HG02571 (cell line): ENCODE results near the gene ZNF787.

Source experiments
- ATAC-seq: cut with Tn5 transposase; IDR thresholded peaks from one replicate; pipeline ENCODE4 v1.9.1; 2021; ENCODE audit warnings: mild to moderate bottlenecking, moderate library complexity; ENCODE audit not compliant: unreplicated experiment

The ZNF787 gene

DNA sequence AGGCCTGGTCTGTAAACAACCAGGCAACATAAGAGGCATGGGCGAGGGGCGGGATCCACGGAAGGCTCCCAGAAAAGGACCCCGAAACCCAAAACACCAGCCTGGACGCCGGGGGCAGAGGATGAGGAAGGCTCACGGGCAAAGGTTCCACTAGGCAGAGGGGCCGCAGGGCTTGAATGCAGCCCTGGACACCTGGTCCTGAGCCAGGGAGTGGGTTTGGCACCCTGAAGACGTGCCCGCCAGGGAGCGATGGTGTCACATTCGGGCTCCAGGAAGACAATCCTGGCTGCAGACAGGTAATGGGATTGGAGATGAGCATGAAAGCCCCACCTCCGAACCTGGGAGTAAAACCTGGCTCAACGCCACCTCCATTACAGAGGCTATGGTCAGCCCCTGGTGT lies 31.8 kb downstream of the ZNF787 start:
- no peak for ATAC-seq

DNA sequence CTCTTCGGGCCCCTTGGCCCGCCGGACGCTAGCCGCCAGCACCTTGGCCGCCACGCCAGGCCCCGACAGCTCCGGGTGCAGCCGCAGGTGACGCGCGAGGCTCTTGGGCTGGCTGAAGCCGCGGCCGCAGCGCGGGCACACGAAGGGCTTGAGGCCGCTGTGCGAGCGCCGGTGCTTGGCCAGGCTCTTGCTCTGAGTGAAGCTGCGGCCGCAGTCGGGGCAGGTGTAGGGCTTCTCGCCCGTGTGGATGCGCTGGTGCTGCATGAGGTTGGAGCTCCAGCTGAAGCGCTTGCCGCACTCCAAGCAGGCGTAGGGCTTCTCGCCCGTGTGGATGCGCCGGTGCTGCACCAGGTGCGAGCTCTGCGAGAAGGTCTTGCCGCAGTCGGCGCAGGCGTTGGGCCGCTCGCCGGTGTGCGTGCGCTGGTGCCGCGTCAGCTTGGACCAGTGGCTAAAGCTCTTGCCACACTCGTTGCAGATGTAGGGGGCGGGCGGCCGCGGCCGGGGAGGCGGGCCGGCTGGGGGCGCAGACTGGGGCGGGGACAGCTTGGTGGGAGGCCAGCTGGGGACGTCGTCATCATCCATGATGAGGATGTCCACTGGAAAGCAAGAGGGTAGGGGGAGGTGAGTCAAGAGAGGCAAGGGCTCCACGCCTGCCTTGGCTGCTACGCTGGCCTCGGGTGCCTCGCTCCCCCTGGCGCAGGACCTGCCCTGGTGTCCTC lies 32.4 kb downstream of the ZNF787 start:
- ATAC-seq = no peak

DNA sequence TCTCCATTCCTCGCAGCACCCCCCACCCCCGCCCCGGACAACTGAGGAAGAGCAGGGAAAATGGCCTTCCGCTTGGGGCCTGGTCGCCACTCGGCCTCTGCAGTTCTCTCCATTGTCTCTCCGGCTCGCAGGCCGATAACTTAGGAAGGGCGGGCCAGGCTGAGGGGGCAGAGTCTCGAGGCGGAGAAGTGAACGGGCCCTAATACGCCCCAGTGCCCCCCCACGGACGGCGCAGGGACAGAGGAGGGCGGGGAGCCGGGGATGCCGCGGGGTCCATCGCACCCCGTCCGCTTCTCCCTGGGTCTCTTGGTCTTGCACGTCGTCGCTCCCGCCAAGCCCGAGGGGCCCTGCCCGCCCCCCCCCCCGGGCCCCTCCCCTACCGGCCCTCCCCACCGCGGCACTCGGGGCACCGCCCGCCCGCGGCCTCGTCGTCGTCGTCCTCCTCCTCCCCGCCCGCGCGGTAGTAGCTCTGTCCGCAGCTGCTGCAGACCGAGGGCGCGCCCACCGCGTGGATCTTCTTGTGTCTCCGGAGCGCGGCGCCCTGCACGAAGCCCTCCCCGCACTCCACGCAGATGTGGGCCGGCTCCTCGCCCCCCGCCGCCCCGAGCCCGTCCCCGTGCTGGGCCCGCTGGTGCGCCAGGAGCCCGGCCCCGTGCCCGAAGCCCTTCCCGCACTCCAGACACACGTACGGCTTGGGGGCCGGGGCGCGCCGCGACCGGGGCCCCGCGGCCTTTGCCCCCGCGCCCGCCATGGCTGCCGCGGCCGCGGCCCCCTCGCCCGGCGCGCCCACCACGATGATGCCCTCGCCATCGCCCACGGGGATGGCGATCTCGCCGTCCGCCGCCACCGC lies 33.2 kb downstream of the ZNF787 start:
- no peak for ATAC-seq

DNA sequence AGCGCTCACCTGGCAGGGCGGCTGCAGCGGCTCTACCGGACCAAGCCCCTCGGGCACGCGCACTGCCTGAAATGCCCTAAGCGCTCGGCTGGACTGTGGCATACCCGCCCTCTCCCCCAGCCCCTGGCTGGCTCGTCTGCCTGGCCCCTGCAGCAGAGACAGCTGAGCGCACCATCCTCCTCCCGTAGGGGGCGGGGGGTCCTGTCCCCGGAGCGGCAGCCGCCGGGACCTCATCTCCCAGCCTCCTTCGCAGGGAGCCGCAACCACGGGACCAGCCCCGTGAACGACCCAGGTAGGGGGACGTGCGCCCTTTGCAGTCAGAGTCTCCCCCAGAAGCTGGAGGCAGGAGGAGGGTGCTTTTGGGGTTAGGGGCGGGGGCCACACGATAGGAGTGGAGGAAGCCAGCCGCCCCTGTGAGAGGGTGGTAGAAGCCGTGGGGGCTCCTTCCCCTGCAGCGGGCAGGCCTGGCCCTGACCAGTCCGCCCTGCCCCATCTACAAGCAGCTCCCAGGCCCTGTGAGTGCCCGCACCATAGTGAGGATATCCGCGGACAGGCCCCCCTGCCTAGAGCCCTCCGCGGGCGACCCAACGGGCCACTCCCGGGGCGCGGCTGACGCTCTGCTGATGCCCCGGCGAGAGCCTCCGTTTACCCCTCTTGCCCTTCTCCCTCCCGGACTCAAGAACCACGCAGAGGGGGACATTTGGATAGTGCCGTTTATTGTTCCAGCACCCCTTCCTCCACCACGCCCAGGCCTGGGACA lies 34.2 kb downstream of the ZNF787 start:
- ATAC-seq = no peak

DNA sequence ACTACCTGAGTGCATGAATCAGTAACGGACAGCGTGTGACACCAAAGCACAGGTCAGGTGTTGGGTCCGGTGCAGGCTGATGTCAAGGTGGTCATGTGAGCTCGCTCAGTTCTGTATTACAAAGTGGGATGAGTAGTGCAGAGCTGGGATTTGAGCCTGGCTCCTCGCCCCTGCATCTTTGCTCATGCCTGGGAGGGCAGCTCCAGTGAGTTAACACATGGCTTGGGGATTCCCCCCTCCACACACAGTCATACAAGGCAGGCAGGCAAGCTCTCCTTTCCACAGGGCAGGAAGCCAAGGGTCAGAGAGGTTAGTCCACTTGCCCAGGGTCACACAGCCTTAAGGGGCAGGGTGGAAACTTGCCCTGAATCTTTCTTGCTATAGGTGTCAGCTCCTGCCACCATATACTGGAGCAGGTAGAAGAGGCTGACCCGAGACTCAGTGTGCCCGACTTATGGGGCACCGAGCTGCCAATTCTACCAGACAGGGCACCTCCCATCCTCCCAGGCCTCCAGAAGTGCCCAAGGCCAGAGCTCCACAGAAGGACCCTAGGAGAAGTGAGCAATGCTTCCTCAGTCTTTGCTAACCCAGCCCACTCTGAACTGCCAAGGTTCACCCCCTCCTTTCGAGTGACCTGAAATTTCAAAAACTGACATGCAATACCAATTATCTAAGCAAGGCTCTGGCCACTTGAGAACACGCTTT lies 35.4 kb downstream of the ZNF787 start:
- no peak for ATAC-seq

DNA sequence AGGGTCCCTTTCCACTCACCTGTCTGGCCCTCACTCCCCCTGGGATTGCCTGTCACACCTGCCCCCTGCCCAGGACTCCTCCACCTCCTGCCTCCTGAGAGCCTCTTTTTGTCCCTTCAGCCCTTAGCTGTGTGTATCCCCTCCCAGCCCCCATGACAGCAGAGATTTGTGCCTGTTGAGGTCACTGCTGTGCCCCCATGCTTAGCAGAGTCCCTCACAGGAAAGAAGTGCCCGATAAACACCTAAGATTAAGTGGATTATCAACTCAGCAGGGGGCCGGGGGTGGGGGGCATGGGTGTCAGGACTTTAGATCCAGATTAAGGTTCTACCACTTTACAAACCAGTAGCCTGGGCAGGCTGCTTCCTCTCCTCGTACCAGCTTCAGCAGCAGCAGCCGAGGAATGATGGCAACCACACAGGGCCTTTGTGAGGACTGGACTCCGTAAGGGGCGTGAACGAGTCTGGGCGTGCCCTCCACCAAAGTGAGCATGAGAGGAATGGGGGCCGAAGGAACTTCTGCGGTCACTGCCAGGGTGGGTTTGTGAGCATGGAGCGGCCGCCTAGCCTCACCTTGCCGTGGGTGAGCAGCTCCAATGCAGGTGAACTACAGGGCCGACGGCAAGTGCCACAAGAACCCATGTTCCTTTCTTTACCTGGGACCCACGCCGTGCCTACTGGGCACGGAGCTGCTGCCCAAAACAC lies 36.1 kb downstream of the ZNF787 start:
- ATAC-seq = no peak

DNA sequence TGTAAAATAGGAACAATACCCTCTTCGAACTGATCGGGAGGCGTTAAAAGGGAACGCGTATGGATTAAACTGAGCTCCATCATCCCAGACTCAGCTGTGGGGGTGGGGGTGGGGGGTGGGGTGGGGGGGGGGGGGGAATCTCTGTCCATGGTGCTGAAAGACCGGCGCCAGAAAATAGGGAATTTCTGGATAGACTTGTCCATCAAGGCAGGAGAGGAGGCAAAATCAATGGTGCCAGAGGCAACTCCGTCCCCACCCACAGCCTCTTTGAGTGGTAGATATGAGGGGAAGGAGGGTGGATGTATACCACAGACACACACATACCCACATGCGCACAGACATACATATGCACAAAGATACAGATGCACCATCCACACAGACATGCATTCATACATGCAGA lies 37.4 kb downstream of the ZNF787 start:
- ATAC-seq = no peak

DNA sequence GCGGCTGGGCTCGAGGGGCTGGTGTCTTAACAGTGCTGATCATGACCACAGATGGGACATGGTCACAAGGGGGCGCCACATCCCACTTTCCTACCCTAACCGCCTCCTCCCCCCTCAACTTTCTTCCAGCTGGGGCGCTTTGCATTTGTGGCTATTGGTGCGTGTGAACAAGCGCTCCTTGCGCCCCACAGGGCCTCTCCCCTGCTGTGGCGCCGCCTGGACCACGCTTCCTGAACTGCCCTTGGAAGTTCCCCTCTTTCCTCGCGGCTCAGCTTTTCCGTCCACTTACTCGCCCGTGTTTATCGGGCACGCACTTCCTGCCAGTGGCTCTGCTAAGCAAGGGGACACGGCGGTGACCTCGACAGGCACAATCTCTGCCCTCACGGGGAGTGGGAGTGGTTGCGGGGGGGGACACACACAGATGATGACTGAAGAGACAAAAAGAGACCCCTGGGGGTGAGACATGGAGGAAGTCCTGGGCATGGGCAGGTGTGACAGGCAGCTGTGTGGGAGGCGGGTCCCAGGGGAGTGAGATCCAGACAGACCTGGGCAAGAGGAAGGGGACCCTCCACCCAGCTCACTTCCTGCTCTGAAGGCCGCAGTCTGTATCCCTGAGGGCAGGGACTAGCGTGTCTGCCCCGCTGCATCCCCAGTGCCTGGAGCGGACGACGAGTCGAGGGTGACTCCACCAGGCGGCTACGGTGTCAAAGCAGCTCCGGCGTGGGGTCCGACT lies 40.3 kb downstream of the ZNF787 start:
- ATAC-seq = no peak

DNA sequence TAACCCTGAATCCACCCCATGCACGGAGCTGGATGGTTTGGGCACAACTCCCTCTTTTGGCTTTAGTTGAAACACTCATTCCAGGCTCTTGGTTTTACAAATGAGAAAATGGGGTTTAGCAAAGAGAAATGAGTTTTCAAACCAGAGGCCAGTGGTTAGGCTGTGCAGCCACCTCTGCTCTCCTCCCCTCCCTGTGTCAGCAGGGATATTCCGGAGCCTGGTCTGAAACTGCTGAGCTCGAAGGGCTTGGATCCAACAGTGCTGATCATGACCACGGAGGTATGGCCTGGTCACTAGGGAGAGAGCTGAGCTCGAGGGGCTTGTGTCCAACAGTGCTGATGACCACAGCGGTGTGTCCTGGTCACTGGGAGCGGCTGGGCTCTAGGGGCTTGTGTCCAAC lies 41.5 kb downstream of the ZNF787 start:
- no peak for ATAC-seq

DNA sequence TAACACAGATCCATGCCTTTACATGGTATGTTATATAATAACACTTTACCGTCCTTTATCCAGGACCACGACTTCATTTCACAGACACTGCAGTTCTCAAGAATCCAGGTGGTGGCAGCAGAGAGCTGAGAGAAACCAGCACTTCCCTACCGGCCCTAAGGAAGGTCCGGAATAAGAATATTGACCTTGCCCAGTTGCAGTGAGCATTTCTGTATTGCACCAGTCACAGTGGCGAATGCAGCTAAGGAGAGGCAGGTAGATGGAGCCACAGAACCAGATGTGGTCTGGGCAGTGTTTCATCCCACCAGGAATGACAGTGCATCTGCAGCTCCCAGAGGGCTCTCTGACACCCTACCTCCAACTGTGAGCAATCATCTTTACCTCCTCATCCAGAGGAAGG lies 44.6 kb downstream of the ZNF787 start:
- no peak for ATAC-seq

DNA sequence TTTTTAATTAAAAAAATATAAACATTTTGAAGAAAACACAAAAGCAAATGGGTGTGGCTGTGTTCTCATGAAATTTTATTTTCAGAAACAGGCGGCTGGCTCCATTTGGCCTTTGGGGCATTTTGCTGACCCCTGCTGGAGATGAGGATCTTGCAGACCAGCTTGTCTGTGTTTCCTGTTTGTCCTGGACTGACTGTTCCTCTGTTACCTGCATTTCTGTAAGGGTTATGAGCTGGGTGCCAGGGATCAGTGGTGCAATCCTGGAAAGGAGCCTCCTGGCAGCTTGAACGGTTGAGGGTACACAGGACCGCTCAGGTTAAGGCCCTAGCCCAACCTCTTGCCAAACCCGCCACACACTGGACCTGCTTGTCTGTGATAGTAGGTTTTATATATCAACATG lies 49.9 kb downstream of the ZNF787 start:
- ATAC-seq = no peak

DNA sequence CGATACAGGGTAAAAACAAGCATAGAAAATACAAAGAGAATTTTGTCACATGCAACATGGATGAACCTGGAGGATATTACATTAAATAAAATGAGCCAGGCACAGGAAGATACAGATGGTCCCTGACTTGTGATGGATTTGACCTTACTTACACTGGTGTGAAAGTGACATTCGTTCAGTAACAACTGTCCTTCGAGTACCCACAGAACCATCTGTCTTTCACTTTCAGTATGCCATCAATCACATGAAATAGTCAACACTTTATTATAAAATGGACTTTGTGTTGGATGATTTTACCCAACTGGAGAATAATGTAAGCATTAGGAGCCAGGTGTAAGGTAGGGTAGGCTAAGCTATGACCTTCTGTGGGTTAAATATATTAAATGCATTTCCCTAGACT lies 51.5 kb downstream of the ZNF787 start:
- ATAC-seq = no peak

DNA sequence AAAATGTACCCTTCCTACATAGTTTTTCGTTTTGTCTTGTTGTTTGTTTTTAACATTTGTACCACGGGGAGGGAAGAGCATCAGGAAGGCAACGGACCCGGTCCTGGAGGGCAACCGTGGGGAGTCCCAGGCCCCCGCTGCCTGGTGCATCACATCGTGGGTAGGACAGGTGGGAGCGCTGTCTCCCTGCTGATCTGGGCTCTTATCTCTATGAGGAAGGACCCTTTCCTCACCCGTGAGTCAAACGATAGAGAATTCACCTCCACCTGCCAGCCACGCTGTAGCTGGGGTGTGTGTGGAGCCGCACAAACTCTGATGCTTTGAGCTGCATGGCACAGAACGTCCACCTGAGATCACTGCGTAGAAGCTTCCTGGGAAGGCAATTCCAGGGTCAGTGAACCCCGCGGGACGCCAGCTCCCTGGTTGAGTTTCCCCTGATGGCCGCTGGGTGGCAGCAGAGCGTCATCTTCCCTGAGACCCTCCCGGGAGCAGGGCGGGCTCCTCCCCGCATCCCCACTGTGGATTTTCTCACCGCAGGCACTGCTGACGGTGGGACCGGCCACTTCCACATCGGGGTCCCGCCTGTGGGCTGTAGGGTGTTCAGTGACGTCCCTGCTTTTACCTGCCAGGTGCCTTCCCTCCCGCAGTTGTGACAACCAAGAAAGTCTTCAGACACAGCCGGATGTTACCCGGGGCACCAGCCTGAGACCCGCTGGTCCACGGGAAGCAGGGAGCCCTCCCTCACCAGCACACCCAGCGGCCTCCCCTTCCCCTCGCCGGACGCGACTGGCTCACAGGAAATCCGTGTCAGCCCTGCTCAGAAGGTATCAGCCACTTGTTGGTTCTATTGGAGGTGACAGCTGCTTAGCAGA lies 54.7 kb downstream of the ZNF787 start:
- ATAC-seq = no peak

DNA sequence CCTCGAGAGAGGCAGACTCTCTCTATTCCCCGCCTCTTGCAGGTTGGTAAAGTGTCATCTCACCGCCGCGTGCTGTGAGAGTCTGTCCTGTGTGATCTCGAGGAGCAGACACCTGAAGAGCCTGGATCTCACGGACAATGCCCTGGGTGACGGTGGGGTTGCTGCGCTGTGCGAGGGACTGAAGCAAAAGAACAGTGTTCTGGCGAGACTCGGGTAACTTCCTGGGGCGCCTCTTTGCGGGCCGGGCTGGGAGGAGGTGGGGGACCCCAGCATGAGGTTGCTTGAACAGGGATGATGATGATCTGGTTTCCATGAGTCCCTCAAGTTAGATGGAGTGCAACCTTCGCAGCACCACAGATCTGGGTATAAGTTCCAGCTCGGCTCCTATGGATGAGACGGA lies 67.5 kb downstream of the ZNF787 start:
- ATAC-seq = no peak
